Trophoblast cell (in vitro differentiated cells and primary cell): ENCODE data around the gene NDUFV3.
"Not testable (repeated sequence)": the region's sequence is repeated elsewhere in the genome, so short reads cannot be mapped to it uniquely, and the experiment has no call there.

ENCODE experiments used
- DNase-seq, 2 donors: peaks; one replicate each; pipeline ENCODE4 v3.0.0-alpha.2; 2016
- H2AFZ ChIP-seq: 2 replicates; pipeline ENCODE4 v1.6.1; 2013; ENCODE audit warnings: low read length, moderate library complexity, mild to moderate bottlenecking; ENCODE audit not compliant: insufficient read depth, poor library complexity
- H2AK5ac ChIP-seq: 2 replicates; pipeline ENCODE4 v1.6.1; 2013; ENCODE audit warnings: mild to moderate bottlenecking, low read length
- H2BK120ac ChIP-seq: 2 replicates; pipeline ENCODE4 v1.6.1; 2013; ENCODE audit warnings: low read length, mild to moderate bottlenecking, moderate library complexity; ENCODE audit not compliant: insufficient read depth, poor library complexity
- H2BK12ac ChIP-seq: 2 replicates; pipeline ENCODE4 v1.6.1; 2013; ENCODE audit warnings: mild to moderate bottlenecking, low read length, moderate library complexity
- H2BK5ac ChIP-seq: 2 replicates; pipeline ENCODE4 v1.6.1; 2013; ENCODE audit warnings: low read length, low read depth, moderate library complexity, mild to moderate bottlenecking; ENCODE audit not compliant: poor library complexity
- H3K14ac ChIP-seq: 2 replicates; pipeline ENCODE4 v1.6.1; 2013; ENCODE audit warnings: mild to moderate bottlenecking, low read length
- H3K18ac ChIP-seq: 2 replicates; pipeline ENCODE4 v1.6.1; 2013; ENCODE audit warnings: mild to moderate bottlenecking, low read length
- H3K23ac ChIP-seq: 2 replicates; pipeline ENCODE4 v1.6.1; 2013; ENCODE audit warnings: low read length
- H3K27ac ChIP-seq: 2 replicates; pipeline ENCODE4 v1.5.1; 2013; ENCODE audit warnings: low read depth, mild to moderate bottlenecking, inconsistent platforms, low read length, moderate library complexity
- H3K27me3 ChIP-seq: 2 replicates; pipeline ENCODE4 v1.6.1; 2013; ENCODE audit warnings: inconsistent platforms, mild to moderate bottlenecking, low read length, moderate library complexity; ENCODE audit not compliant: insufficient read depth
- H3K36me3 ChIP-seq, 2 experiments: 1 replicate in 1 of 2; 2 replicates in 1 of 2; pipeline ENCODE4 v1.6.1; 2013; ENCODE audit warnings: low read length in 2 of 2, mild to moderate bottlenecking in 2 of 2, moderate library complexity in 1 of 2; ENCODE audit not compliant: insufficient read depth in 2 of 2, control insufficient read depth in 1 of 2
- H3K4ac ChIP-seq: 2 replicates; pipeline ENCODE4 v1.6.1; 2013; ENCODE audit warnings: low read depth, mild to moderate bottlenecking, low read length, moderate library complexity
- H3K4me1 ChIP-seq, 2 experiments: 1 replicate in 1 of 2; 2 replicates in 1 of 2; pipeline ENCODE4 v1.6.1; 2013; ENCODE audit warnings: low read length in 2 of 2, mild to moderate bottlenecking in 2 of 2, moderate library complexity in 1 of 2; ENCODE audit not compliant: insufficient read depth in 2 of 2, control insufficient read depth in 1 of 2
- H3K4me2 ChIP-seq: 2 replicates; pipeline ENCODE4 v1.6.1; 2013; ENCODE audit warnings: inconsistent platforms, mild to moderate bottlenecking, low read length, moderate library complexity
- H3K4me3 ChIP-seq: 2 replicates; pipeline ENCODE4 v1.5.1; 2013; ENCODE audit warnings: mild to moderate bottlenecking, low read depth, low read length, inconsistent platforms
- H3K79me1 ChIP-seq: one replicate; pipeline ENCODE4 v1.6.1; 2013; ENCODE audit warnings: low read length
- H3K79me2 ChIP-seq: 2 replicates; pipeline ENCODE4 v1.6.1; 2013; ENCODE audit warnings: low read length, mild to moderate bottlenecking; ENCODE audit not compliant: control insufficient read depth, insufficient read depth, poor library complexity
- H3K9ac ChIP-seq: 2 replicates; pipeline ENCODE4 v1.6.1; 2013; ENCODE audit warnings: mild to moderate bottlenecking, low read length
- H3K9me3 ChIP-seq: 2 replicates; pipeline ENCODE4 v1.6.1; 2013; ENCODE audit warnings: low read depth, mild to moderate bottlenecking, control low read depth, inconsistent platforms, low read length; ENCODE audit not compliant: insufficient read depth
- H4K12ac ChIP-seq: 2 replicates; pipeline ENCODE4 v1.6.1; 2013; ENCODE audit warnings: low read depth, mild to moderate bottlenecking, low read length, moderate library complexity
- H4K8ac ChIP-seq: 2 replicates; pipeline ENCODE4 v1.6.1; 2013; ENCODE audit warnings: low read depth, mild to moderate bottlenecking, low read length, moderate library complexity
- H4K91ac ChIP-seq: one replicate; pipeline ENCODE4 v1.6.1; 2013; ENCODE audit warnings: low read depth, mild to moderate bottlenecking, low read length, moderate library complexity
- WGBS: extraction: QIAGEN DNeasy Blood & Tissue Kit; methylation state at CpG from one replicate; pipeline ENCODE4 v1.1.7; 2013; ENCODE audit warnings: missing lambda C conversion rate; ENCODE audit not compliant: insufficient read length, insufficient coverage; ENCODE audit errors: extremely low coverage; 5-methylcytosine and 5-hydroxymethylcytosine counted together

Gene NDUFV3

DNA sequence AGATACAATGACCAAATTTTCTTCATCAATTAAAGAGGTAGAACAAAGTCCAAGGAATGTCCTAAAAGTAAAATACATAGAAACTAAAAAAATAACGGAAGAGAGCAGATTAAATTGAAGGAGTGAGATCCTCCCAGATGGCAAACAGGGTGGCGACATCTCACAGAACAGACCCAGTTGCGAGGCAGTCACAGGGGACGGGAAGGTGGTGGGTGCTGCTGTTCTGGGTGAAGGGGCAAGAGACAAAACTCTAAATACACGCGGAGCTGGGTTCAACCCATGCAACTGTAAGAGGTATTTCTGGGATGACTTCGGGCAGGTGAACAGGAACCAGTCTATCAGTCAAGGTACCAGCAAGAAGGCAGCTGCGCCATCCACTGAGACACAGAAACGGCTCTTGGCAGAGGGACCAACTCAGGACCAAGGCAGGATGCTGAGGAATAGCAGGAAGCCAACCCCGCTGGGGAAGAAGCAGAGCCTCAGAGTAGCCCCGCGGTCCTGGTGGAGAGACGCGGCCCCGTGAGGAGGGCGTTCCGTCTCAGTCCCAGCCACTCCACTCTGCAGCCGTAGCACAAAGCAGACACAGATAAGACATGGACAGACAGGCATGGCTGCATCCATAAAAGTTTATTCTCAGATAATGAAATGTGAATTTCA lies 45.9 kb upstream of the NDUFV3 start:
- Histone ChIP-seq H4K12ac (no peak overlapping the region), H3K14ac (no peak overlapping the region), H3K36me3 (peaks cover 66 to 75% of the 10 kb centered on the region in 2 experiments), H3K9ac (no peak overlapping the region), H3K4me3 (no peak overlapping the region), H3K79me1 (no peaks in the 10 kb centered on the region), H2BK120ac (no peak overlapping the region), H4K8ac (no peak overlapping the region), H3K4me2 (no peak overlapping the region), H3K4me1 (no peaks in the 10 kb centered on the region), H3K9me3 (peaks cover 2% of the 10 kb centered on the region), H3K18ac (no peak overlapping the region), H2AK5ac (no peak overlapping the region), H3K23ac (no peak overlapping the region), H2BK12ac (no peak overlapping the region), H2AFZ (no peak overlapping the region), H3K27ac (no peak overlapping the region), H3K79me2 (no peaks in the 10 kb centered on the region), H2BK5ac (no peak overlapping the region), H4K91ac (no peak overlapping the region), H3K27me3 (no peaks in the 10 kb centered on the region), H3K4ac (no peak overlapping the region)
- no peak for DNase-seq
- no CpG with 5 or more reads among the region's 18 CpGs for WGBS

DNA sequence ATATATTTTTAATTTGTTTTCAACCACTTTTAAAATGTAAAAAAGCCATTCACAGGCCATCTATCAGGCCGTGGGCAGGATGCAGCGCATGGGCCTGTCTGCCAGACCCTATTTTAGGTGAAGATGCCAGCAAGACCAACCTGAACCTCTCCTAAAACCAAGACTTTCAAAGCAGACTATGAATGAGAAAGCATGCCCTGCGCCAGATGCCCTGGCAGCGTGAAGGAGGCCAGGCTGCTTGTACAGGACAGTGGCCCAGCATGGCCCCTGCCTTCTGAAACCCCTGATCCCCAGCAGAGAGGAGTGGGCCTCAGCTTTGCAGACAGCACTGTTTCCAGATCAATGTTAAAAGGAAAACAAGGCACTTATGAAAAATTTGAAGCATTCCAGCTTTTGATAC lies 45.4 kb upstream of the NDUFV3 start:
- Histone ChIP-seq H2BK5ac (no peak overlapping the region), H3K4me3 (no peak overlapping the region), H3K23ac (no peak overlapping the region), H4K12ac (no peak overlapping the region), H3K4ac (no peak overlapping the region), H2AFZ (no peak overlapping the region), H2BK12ac (no peak overlapping the region), H2AK5ac (no peak overlapping the region), H3K4me1 (no peaks in the 10 kb centered on the region), H3K9me3 (peaks cover 2% of the 10 kb centered on the region), H3K79me2 (no peaks in the 10 kb centered on the region), H4K8ac (no peak overlapping the region), H3K18ac (no peak overlapping the region), H2BK120ac (no peak overlapping the region), H4K91ac (no peak overlapping the region), H3K36me3 (peaks cover 64 to 73% of the 10 kb centered on the region in 2 experiments), H3K79me1 (no peaks in the 10 kb centered on the region), H3K4me2 (no peak overlapping the region), H3K14ac (no peak overlapping the region), H3K27me3 (no peaks in the 10 kb centered on the region), H3K9ac (no peak overlapping the region), H3K27ac (no peak overlapping the region)
- DNase-seq, result no peak
- WGBS, result no CpG with 5 or more reads among the region's 4 CpGs

GRCh38 chr21:42848144-42848931 lies 44.8 kb upstream of the NDUFV3 start:
- H2BK120ac ChIP-seq, H4K8ac ChIP-seq, H2BK12ac ChIP-seq, H2AFZ ChIP-seq, H3K4me1 ChIP-seq, H2AK5ac ChIP-seq, H3K9ac ChIP-seq, H3K79me2 ChIP-seq, H3K9me3 ChIP-seq, H3K14ac ChIP-seq, H3K4me2 ChIP-seq, H3K4ac ChIP-seq, H3K27me3 ChIP-seq, H4K91ac ChIP-seq, H3K27ac ChIP-seq, H3K79me1 ChIP-seq, H4K12ac ChIP-seq, H2BK5ac ChIP-seq, DNase-seq, H3K4me3 ChIP-seq, H3K18ac ChIP-seq, H3K23ac ChIP-seq: not testable (repeated sequence)
- H3K36me3 ChIP-seq, result peaks cover 68 to 77% of the 10 kb centered on the region in 2 experiments
- WGBS, result no CpG with 5 or more reads among the region's 95 CpGs

GRCh38 chr21:42848932-42849758 lies 44.0 kb upstream of the NDUFV3 start:
- Histone ChIP-seq H3K4me1 (no peaks in the 10 kb centered on the region), H4K91ac (no peak overlapping the region), H3K79me1 (no peaks in the 10 kb centered on the region), H2BK12ac (no peak overlapping the region), H3K18ac (no peak overlapping the region), H2AFZ (no peak overlapping the region), H3K9ac (no peak overlapping the region), H3K23ac (no peak overlapping the region), H3K4me3 (no peak overlapping the region), H3K9me3 (peaks cover 2% of the 10 kb centered on the region), H3K4me2 (no peak overlapping the region), H4K8ac (no peak overlapping the region), H3K79me2 (no peaks in the 10 kb centered on the region), H4K12ac (no peak overlapping the region), H3K14ac (no peak overlapping the region), H2AK5ac (no peak overlapping the region), H2BK120ac (no peak overlapping the region), H3K27ac (no peak overlapping the region), H3K27me3 (no peaks in the 10 kb centered on the region), H3K36me3 (peaks cover 76 to 85% of the 10 kb centered on the region in 2 experiments), H3K4ac (no peak overlapping the region), H2BK5ac (no peak overlapping the region)
- no CpG with 5 or more reads among the region's 54 CpGs for WGBS
- DNase-seq, result no peak
